Activated CD4-positive, alpha-beta memory T cell treated with anti-CD3 and anti-CD28 coated beads for 36 hours (primary cell): ENCODE measurements around the gene OSBPL9. TPM values are rescaled to one million over a fixed set of nuclear protein-coding genes. Genes with fewer than 3 reads are reported as not detected.
A peak's percentile ranks its signal among the peaks of the same experiment; 100 is the strongest.

Experiments
- CTCF ChIA-PET: fragments of 350-600 bp; sonication (Branson Sonifier 250); formaldehyde crosslinking; loops from one replicate; lab custom pipeline; 2021; ENCODE audit warnings: antibody characterized with exemption, inconsistent platforms; lab: Charles Lee
- POLR2A ChIA-PET: fragments of 350-600 bp; sonication (Branson Sonifier 250); formaldehyde crosslinking; loops from one replicate; lab custom pipeline; 2021; ENCODE audit warnings: antibody characterized with exemption; lab: Charles Lee
- DNase-seq: peaks from one replicate; pipeline ENCODE4 v3.0.0-alpha.2; 2020
- H3K27ac Mint-ChIP-seq: one replicate; pipeline ENCODE4 v1.8.0; 2021; ENCODE audit warnings: mixed read lengths
- H3K27me3 Mint-ChIP-seq: one replicate; pipeline ENCODE4 v1.8.0; 2021; ENCODE audit warnings: mixed read lengths
- H3K36me3 Mint-ChIP-seq: one replicate; pipeline ENCODE4 v1.8.0; 2021; ENCODE audit warnings: mixed read lengths
- H3K4me1 Mint-ChIP-seq: one replicate; pipeline ENCODE4 v1.8.0; 2021; ENCODE audit warnings: low read depth, mixed read lengths
- H3K4me3 Mint-ChIP-seq: one replicate; pipeline ENCODE4 v1.8.0; 2021; ENCODE audit warnings: mild to moderate bottlenecking, mixed read lengths
- H3K9me3 Mint-ChIP-seq: one replicate; pipeline ENCODE4 v1.8.0; 2021; ENCODE audit warnings: mixed read lengths
- intact Hi-C: fragments of 100-400 bp; cut with micrococcal nuclease; formaldehyde crosslinking; loops from one replicate; pipeline ENCODE4 v1.15.1; 2023
- total RNA-seq, 2 experiments: library from RNA; stranded (reverse); gene quantifications; one replicate each; pipeline ENCODE4 v1.2.3, GENCODE V29; 2021

Gene OSBPL9
- total RNA-seq, 2 experiments from 2014 or later, result 46.1 to 48.6 TPM

DNA sequence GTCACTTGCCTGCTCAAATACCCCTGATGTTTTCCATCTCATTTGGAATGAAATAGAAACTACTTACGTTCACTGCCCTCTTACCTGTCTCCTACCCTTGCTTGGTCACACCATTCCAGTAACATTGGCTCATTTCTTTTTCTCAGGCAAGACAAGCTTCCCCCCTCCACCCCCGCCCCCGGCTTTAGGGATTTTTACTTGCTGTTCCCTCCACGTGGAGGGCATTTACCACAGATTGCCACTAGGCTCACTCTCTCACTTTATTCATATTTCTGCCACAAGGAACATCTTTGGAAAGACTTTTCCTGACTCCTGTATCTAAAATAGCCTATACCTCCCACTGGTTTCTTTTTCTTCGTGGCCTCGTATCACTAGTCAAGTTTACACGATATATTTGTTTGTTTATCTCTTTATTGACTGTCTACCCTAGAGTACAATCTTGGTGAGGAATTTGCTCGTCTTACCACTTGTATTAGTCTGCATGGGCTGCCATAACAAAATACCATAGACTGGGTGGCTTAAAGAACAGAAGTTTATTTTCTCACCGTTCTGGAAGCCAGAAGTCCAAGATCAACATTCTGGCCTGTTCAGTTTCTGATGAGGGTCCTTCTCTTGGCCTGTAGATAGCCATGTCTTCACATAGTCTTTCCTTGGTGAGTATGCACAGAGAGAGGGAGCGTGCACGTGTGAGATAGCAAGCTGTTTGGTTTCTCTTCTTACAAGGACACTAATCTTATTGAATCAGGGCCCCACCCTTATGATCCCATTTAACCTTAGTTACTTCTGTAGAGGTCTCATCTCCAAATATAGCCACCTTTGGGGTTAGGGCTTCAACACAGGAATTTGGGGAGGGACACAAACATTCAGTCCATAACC, 135.4 kb downstream of the OSBPL9 start:
- CTCF ChIA-PET, result no interaction called here
- Mint-ChIP-seq H3K4me3 (no peak overlapping the region), H3K9me3 (no peaks in the 10 kb centered on the region), H3K4me1 (peaks cover 11% of the 10 kb centered on the region), H3K27me3 (no peaks in the 10 kb centered on the region), H3K27ac (no peak overlapping the region), H3K36me3 (peaks cover 19% of the 10 kb centered on the region)
- POLR2A ChIA-PET, result interaction anchor here (0.6 kb wide), 1 partner anchor 23 kb away, joined by 3 read pairs; no protein-coding TSS in a partner anchor
- no peak for DNase-seq
- intact Hi-C loops, result no loop called here

DNA sequence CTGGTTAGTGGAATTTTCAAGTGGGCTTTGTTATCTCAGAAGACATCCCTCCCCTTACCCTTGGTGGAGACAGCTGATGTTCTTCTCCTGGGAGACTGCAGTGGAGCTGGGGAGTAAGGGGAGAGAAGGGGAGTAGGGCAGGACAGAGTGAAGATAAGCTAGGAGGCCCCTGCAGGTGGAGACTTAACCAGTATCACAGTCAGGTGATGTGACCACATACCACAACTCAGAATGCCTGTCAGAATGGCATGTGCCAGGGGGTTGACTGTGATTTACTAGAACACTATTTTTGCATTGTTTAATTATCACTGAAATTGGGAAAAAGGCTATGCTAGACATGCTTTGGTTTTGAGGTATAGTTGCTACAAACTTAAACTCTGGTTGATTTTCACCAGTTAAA, 137.1 kb downstream of the OSBPL9 start:
- peaks cover 11% of the 10 kb centered on the region for H3K4me1 Mint-ChIP-seq
- H3K36me3 Mint-ChIP-seq, result peaks cover 17% of the 10 kb centered on the region
- ChIA-PET POLR2A (no interaction called here), CTCF (interaction anchor here (3.2 kb wide), 1 partner anchor 15 kb away, joined by 13 read pairs; no protein-coding TSS in a partner anchor)
- H3K27ac Mint-ChIP-seq, result no peak overlapping the region
- H3K9me3 Mint-ChIP-seq, result no peaks in the 10 kb centered on the region
- no peak overlapping the region for H3K4me3 Mint-ChIP-seq
- intact Hi-C loops, result no loop called here
- DNase-seq, result no peak
- no peaks in the 10 kb centered on the region for H3K27me3 Mint-ChIP-seq

DNA sequence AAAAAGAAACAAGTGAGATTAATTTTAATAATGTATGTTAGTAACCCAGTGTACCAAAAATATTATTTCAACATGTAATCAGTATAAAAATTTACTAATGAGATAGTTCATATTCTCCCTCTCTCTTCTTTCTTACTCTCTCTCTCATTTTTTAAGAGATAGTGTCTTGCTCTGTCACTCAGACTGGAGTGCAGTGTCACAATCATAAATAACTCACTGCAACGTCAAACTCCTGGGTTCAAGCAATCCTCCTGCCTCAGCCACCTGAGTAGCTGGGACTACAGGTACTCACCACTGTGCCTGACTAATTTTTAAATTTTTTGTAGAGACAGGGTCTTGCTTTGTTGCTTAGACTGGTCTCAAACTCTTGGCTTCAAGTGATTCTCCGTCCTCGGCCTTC, 137.8 kb downstream of the OSBPL9 start:
- Mint-ChIP-seq H3K4me3 (no peak overlapping the region), H3K27me3 (no peaks in the 10 kb centered on the region), H3K9me3 (no peaks in the 10 kb centered on the region), H3K4me1 (peaks cover 11% of the 10 kb centered on the region), H3K36me3 (peaks cover 14% of the 10 kb centered on the region), H3K27ac (no peak overlapping the region)
- POLR2A ChIA-PET, result no interaction called here
- intact Hi-C loops, result no loop called here
- CTCF ChIA-PET, result interaction anchor here (0.6 to 3.2 kb wide), 2 partner anchors 9 to 14 kb away, joined by 3 to 13 read pairs; no protein-coding TSS in a partner anchor
- DNase-seq, result no peak

DNA sequence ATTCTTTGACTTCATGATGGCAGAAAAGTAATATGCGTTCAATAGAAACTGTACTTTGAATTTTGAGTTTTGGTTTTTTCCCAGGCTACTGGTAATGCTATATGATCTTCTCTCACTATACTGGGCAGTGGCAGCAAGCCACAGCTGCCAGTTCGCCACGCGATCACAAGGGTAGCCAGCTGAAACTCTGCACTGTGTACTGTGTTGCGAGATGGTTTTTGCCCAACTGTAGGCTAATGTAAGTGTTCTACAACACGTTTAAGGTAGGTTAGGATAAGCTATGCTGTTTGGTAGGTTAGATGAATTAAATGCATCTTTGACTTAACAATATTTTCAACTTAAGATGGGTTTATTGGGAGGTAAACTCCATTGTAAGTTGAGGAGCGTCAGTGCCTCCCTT, 138.5 kb downstream of the OSBPL9 start:
- Mint-ChIP-seq H3K4me3 (no peak overlapping the region), H3K4me1 (peaks cover 13% of the 10 kb centered on the region), H3K9me3 (no peaks in the 10 kb centered on the region), H3K36me3 (peaks cover 14% of the 10 kb centered on the region), H3K27ac (no peak overlapping the region), H3K27me3 (no peaks in the 10 kb centered on the region)
- intact Hi-C loops, result no loop called here
- ChIA-PET POLR2A (no interaction called here), CTCF (interaction anchor here (0.6 to 3.2 kb wide), 3 partner anchors 13 to 304 kb away, joined by 3 to 13 read pairs (median 4); no protein-coding TSS in a partner anchor)
- no peak for DNase-seq

DNA sequence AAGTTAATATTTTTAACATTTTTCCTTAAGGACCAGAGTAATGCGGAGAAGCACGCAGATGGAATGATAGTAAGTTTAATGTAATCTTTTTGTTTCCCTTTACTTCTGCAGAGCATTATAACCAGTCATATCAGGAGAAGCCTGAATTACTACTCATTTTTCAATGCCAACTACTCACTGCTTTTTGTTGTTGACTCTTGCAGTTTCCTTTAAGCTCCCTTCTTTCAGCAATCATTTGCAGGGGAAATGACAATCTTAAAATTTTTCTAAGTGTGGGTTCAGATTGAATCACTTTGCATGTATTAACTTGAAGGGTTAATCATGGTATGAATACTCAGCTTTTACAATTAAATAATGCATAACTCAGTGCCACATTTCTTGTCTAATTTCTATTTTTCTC, 139.4 kb downstream of the OSBPL9 start:
- peaks cover 19% of the 10 kb centered on the region for H3K4me1 Mint-ChIP-seq
- intact Hi-C loops, result loop anchor here (1.0 kb wide), 1 partner anchor 27 kb away; no protein-coding TSS in a partner anchor
- H3K27me3 Mint-ChIP-seq, result no peaks in the 10 kb centered on the region
- no peak overlapping the region for H3K27ac Mint-ChIP-seq
- H3K9me3 Mint-ChIP-seq, result no peaks in the 10 kb centered on the region
- DNase-seq, result no peak
- peaks cover 16% of the 10 kb centered on the region for H3K36me3 Mint-ChIP-seq
- ChIA-PET POLR2A (interaction anchor here (1.1 kb wide), 2 partner anchors 27 to 312 kb away, joined by 3 to 4 read pairs; no protein-coding TSS in a partner anchor), CTCF (interaction anchor here (0.9 to 3.2 kb wide), 2 partner anchors 12 to 26 kb away, joined by 3 to 13 read pairs; no protein-coding TSS in a partner anchor)
- no peak overlapping the region for H3K4me3 Mint-ChIP-seq

DNA sequence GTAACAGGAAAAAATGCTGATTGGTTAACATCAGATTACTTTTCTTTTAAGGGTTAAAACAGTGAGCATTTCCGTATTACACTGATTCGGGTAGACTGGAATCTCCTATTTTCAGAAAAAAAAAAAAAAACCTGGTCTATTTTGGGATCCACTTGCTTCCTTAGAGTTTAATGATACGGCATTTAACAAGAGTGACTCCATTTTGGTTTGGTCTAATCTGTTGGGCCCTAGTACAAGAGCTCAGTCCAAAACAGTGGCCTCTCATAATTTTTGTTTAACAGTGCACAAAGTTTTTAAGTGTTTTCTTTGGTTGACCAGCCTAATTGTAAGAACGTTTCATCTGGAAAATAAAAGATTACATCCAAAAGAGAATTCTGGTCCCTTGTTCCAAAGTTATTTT, 141.4 kb downstream of the OSBPL9 start:
- Mint-ChIP-seq H3K27me3 (no peaks in the 10 kb centered on the region), H3K27ac (no peak overlapping the region), H3K9me3 (no peaks in the 10 kb centered on the region), H3K4me3 (no peak overlapping the region), H3K4me1 (peaks cover 19% of the 10 kb centered on the region), H3K36me3 (peaks cover 5% of the 10 kb centered on the region)
- no peak for DNase-seq
- ChIA-PET POLR2A (no interaction called here), CTCF (interaction anchor here (0.6 to 0.9 kb wide), 2 partner anchors 10 to 11 kb away, joined by 3 read pairs; no protein-coding TSS in a partner anchor)
- intact Hi-C loops, result no loop called here

DNA sequence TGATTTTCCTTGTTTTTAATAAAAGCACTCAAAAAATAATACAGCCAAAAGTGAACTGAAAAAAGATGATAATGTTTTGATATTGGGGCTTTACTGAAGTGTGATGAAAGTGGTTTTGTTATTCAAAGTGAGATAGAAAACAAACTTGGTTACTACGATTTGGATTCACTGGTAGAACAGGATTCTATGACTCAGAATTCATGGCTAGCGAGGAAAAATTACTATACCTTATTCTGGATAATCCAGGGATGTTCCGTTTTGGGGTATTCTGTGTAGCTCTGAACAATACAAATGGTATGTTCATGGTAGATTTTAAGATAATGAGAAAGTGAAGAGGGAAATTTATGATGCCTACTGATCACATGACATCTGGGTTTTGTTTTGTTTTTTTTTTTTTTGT, 144.0 kb downstream of the OSBPL9 start:
- Mint-ChIP-seq H3K4me1 (peaks cover 17% of the 10 kb centered on the region), H3K9me3 (no peaks in the 10 kb centered on the region), H3K36me3 (peaks cover 7% of the 10 kb centered on the region), H3K4me3 (no peak overlapping the region), H3K27me3 (no peaks in the 10 kb centered on the region), H3K27ac (no peak overlapping the region)
- CTCF ChIA-PET, result interaction anchor here (1.0 to 1.5 kb wide), 2 partner anchors 8 to 191 kb away, joined by 3 to 5 read pairs; no protein-coding TSS in a partner anchor
- DNase-seq, result no peak
- POLR2A ChIA-PET, result no interaction called here
- intact Hi-C loops, result no loop called here

DNA sequence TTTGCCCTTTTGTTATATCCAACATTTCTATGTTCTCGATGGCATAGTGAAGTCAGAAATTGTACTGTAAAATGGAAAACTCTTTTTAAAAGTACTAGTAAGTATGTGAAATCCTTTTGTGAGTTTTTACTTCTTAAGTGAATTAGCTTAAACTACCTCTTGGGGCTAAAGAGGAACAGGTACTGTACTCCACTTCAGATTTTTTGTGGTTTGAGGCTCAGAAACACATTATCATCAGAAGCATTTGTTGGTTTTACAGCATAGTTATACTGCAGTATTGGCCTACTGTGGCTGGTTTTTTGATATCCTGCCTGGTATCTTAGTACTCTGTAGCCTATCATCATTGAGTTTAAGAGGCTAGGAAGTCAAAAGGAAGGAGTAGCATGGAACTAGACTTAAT, 144.5 kb downstream of the OSBPL9 start:
- DNase-seq, result no peak
- no peak overlapping the region for H3K27ac Mint-ChIP-seq
- H3K36me3 Mint-ChIP-seq, result peaks cover 9% of the 10 kb centered on the region
- intact Hi-C loops, result no loop called here
- H3K4me3 Mint-ChIP-seq, result no peak overlapping the region
- H3K9me3 Mint-ChIP-seq, result no peaks in the 10 kb centered on the region
- CTCF ChIA-PET, result interaction anchor here (1.0 to 1.5 kb wide), 2 partner anchors 8 to 192 kb away, joined by 3 to 5 read pairs; no protein-coding TSS in a partner anchor
- H3K4me1 Mint-ChIP-seq, result peaks cover 12% of the 10 kb centered on the region
- POLR2A ChIA-PET, result no interaction called here
- H3K27me3 Mint-ChIP-seq, result no peaks in the 10 kb centered on the region

DNA sequence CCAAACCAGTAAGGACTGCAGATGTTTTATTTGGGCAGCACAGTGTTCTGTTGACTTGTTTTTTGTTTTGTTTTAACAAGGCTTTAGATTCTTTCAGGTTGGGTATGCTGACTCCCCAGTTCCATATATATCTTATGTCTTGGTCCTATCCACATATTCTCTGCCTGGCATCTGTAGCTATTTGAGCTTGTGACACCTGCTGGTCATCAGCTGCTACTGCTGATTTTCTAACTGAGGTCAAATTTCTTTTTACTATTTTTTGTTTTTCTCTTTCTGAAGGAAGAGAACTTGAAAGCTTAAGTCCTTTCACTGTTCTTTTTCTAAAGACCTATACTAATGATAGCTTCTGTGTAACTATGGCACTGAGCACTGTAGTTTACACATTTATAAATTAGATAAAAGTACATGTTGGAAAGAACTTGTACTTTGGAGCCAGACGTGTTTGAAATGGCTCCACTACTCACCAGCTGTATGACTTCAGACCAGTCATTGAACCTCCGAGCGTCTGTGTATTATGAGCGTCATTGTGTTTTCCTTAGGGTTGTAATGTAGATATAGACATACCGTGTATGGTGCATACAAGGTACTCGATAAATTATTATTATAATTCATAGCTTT, 152.2 kb downstream of the OSBPL9 start:
- H3K4me1 Mint-ChIP-seq, result peaks cover 11% of the 10 kb centered on the region
- H3K27ac Mint-ChIP-seq, result no peak overlapping the region
- intact Hi-C loops, result loop anchor here (5.0 kb wide), 1 partner anchor 142 kb away; no protein-coding TSS in a partner anchor
- peak; percentile 32 for DNase-seq
- no peaks in the 10 kb centered on the region for H3K9me3 Mint-ChIP-seq
- ChIA-PET CTCF (interaction anchor here (0.6 to 2.6 kb wide), 37 partner anchors 8 to 636 kb away, joined by 3 to 20 read pairs (median 3); no protein-coding TSS in a partner anchor), POLR2A (interaction anchor here (1.4 kb wide), 1 partner anchor 140 kb away, joined by 3 read pairs; no protein-coding TSS in a partner anchor)
- peaks cover 25% of the 10 kb centered on the region for H3K36me3 Mint-ChIP-seq
- no peak overlapping the region for H3K4me3 Mint-ChIP-seq
- H3K27me3 Mint-ChIP-seq, result no peaks in the 10 kb centered on the region

DNA sequence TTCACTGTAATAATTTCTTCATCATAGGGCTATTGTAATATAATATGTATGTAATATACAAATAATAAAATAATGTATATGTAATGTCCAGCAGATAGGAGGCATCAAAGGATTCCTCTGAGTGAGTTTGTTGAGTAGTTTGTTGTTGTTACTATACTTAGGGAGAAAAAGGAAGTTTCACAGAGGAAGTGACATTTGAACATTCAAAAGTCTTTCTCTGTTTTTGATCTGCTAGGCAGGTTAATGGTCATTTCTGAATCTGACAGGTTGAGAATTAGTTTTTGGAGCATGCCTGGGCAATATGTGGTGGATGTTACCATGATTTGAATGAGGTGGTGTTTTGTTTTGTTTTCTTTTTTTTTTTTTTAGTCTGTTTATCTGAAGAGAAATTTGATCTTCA, 159.5 kb downstream of the OSBPL9 start:
- H3K4me3 Mint-ChIP-seq, result no peak overlapping the region
- CTCF ChIA-PET, result no interaction called here
- H3K27me3 Mint-ChIP-seq, result no peaks in the 10 kb centered on the region
- H3K27ac Mint-ChIP-seq, result no peak overlapping the region
- peaks cover 36% of the 10 kb centered on the region for H3K36me3 Mint-ChIP-seq
- no peaks in the 10 kb centered on the region for H3K9me3 Mint-ChIP-seq
- intact Hi-C loops, result no loop called here
- peaks cover 13% of the 10 kb centered on the region for H3K4me1 Mint-ChIP-seq
- DNase-seq, result no peak
- POLR2A ChIA-PET, result no interaction called here

DNA sequence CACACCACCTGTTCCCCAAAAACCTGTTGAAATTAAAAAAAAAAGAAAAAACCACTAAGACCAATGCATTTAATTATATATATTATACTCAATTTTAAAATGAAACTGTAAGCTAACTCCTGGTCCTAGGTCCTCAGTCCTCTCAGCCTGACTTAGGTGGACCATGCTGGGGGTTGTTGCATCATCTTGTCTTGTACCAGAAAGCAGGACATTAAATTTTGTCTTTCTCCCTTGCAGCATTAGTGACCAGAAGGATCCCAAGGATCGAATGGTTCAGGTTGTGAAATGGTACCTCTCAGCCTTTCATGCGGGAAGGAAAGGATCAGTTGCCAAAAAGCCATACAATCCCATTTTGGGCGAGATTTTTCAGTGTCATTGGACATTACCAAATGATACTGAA, 164.0 kb downstream of the OSBPL9 start:
- intact Hi-C loops, result no loop called here
- H3K27ac Mint-ChIP-seq, result no peak overlapping the region
- H3K9me3 Mint-ChIP-seq, result no peaks in the 10 kb centered on the region
- CTCF ChIA-PET, result interaction anchor here (0.6 kb wide), 1 partner anchor 12 kb away, joined by 3 read pairs; no protein-coding TSS in a partner anchor
- DNase-seq, result no peak
- POLR2A ChIA-PET, result no interaction called here
- no peak overlapping the region for H3K4me3 Mint-ChIP-seq
- peaks cover 2% of the 10 kb centered on the region for H3K4me1 Mint-ChIP-seq
- H3K27me3 Mint-ChIP-seq, result no peaks in the 10 kb centered on the region
- H3K36me3 Mint-ChIP-seq, result peaks cover 27% of the 10 kb centered on the region

DNA sequence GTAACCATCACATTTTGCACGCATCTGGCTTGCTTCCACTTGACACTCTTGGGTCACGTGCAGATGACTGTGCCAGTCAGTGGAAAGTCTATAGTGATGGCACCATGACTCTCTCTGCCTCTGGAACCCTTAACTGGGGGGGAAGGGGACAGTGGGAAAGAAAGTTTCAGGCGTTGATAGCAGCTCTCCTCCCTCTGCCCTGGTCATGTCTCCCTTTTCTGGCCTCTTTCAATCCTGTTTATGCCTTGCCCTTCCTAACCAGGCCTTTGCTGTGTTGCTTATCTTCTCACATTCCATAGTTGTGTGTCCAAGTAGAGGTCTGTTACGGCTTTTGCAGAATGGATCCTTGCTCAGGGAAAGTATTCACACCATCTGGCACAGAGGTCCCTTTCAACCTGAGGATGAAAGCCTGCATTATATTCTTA, 168.1 kb downstream of the OSBPL9 start:
- intact Hi-C loops, result no loop called here
- no peak for DNase-seq
- no peaks in the 10 kb centered on the region for H3K27me3 Mint-ChIP-seq
- no peak overlapping the region for H3K4me3 Mint-ChIP-seq
- H3K36me3 Mint-ChIP-seq, result peaks cover 37% of the 10 kb centered on the region
- POLR2A ChIA-PET, result interaction anchor here (0.6 kb wide), 1 partner anchor 95 kb away, joined by 6 read pairs; no protein-coding TSS in a partner anchor
- CTCF ChIA-PET, result no interaction called here
- no peaks in the 10 kb centered on the region for H3K4me1 Mint-ChIP-seq
- H3K9me3 Mint-ChIP-seq, result no peaks in the 10 kb centered on the region
- no peak overlapping the region for H3K27ac Mint-ChIP-seq
